HepG2 (cell line): ENCODE measurements around the gene STK17A. TPM values are rescaled to one million over a fixed set of nuclear protein-coding genes. Genes with fewer than 3 reads are reported as not detected.

Experiments used
- polyA plus RNA-seq, 8 experiments: library from polyadenylated mRNA; depleted of rRNA in 3 of 8; stranded (reverse) in 7 of 8; unstranded in 1 of 8; fragments of >200 nt; fragmentation: Illumina TruSeq in 4 of 8; extraction: Trizol in 4 of 8; gene quantifications; 2 replicates each; pipeline versions ENCODE4 v1.2.1 to v1.2.3, GENCODE V29; 2011 to 2016; ENCODE audit warnings: low read depth in 4 of 8, missing spikeins in 1 of 8, mixed read lengths in 1 of 8; ENCODE audit not compliant: insufficient read depth in 1 of 8
- total RNA-seq, 5 experiments: library from RNA; depleted of rRNA; stranded (reverse); fragments of >200 nt; fragmentation: Illumina TruSeq; extraction: Trizol; gene quantifications; 2 replicates each; pipeline ENCODE4 v1.2.3, GENCODE V29; 2016; ENCODE audit warnings: low read depth in 1 of 5
- TF ChIP-seq, protein P1 (sequence below): sonication (generic); formaldehyde crosslinking; IDR thresholded peaks from 2 replicates; pipeline ENCODE4 v1.8.0; 2022; ENCODE audit warnings: low read depth, missing genetic modification reagents
- TF ChIP-seq, protein P2 (sequence below), 2 experiments: sonication (generic) in 1 of 2; formaldehyde crosslinking in 1 of 2; IDR thresholded peaks; 2 replicates each; pipeline versions ENCODE4 v1.4.0 to v1.6.1; 2018 to 2020; ENCODE audit warnings: missing genetic modification reagents in 2 of 2, borderline replicate concordance in 1 of 2, low read depth in 1 of 2, mild to moderate bottlenecking in 1 of 2, missing biosample characterization in 1 of 2
- TF ChIP-seq, protein P3 (sequence below): sonication (generic); formaldehyde crosslinking; IDR thresholded peaks from 2 replicates; pipeline ENCODE4 v1.4.0; 2020; ENCODE audit warnings: missing genetic modification reagents, borderline replicate concordance

Gene STK17A
- total and polyA plus RNA-seq, 2 of the 13 experiments (the other 11 are each of a cell fraction or from before 2014, with no cell fraction given), result 18.6 to 24.3 TPM

DNA sequence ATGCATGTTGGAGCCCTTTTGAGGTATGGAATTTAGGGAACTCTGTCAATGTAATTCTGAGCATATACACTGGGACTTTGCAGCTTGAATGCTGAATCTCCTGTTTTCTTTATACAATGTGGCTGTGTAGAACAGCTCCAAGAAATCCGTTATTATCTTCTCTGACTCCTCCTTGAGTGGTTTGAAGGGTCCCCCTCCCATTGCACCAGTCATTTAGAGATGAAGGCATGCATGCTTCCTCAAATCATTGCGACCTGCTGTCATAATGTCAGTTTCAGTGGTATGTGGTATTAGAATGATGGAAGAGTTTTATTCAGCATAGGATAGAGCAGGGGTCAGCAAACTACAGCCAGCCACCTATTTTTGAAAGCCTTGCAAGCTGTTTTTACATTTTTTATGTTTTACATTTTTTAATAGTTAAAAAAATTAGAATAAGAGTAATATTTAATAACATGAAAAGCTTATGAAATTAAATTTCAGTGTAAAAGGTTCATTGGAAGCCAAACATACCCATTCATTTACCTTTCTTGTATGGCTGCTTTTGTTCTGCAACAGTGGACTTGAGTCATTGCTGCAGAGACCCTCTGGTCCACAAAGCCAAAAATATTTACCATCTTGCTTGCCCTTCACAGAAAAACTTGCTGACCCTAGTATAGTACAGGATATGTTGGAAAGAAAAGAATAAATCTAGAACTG is 8.1 kb downstream of the STK17A start (continued):
- TF ChIP-seq, protein P1, sequence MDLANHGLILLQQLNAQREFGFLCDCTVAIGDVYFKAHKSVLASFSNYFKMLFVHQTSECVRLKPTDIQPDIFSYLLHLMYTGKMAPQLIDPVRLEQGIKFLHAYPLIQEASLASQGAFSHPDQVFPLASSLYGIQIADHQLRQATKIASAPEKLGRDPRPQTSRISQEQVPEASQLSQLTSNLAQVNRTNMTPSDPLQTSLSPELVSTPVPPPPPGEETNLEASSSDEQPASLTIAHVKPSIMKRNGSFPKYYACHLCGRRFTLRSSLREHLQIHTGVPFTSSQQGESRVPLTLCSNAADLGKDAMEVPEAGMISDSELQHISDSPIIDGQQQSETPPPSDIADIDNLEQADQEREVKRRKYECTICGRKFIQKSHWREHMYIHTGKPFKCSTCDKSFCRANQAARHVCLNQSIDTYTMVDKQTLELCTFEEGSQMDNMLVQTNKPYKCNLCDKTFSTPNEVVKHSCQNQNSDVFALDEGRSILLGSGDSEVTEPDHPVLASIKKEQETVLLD (CRISPR knock-in tag), result no peak
- TF ChIP-seq, protein P2, sequence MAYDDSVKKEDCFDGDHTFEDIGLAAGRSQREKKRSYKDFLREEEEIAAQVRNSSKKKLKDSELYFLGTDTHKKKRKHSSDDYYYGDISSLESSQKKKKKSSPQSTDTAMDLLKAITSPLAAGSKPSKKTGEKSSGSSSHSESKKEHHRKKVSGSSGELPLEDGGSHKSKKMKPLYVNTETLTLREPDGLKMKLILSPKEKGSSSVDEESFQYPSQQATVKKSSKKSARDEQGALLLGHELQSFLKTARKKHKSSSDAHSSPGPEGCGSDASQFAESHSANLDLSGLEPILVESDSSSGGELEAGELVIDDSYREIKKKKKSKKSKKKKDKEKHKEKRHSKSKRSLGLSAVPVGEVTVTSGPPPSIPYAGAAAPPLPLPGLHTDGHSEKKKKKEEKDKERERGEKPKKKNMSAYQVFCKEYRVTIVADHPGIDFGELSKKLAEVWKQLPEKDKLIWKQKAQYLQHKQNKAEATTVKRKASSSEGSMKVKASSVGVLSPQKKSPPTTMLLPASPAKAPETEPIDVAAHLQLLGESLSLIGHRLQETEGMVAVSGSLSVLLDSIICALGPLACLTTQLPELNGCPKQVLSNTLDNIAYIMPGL (CRISPR knock-in tag; IDR thresholded peaks at IDR 0.05; ENCODE audit: borderline replicate concordance in 1 of 2, low read depth in 1 of 2), result no peak
- TF ChIP-seq, protein P3, sequence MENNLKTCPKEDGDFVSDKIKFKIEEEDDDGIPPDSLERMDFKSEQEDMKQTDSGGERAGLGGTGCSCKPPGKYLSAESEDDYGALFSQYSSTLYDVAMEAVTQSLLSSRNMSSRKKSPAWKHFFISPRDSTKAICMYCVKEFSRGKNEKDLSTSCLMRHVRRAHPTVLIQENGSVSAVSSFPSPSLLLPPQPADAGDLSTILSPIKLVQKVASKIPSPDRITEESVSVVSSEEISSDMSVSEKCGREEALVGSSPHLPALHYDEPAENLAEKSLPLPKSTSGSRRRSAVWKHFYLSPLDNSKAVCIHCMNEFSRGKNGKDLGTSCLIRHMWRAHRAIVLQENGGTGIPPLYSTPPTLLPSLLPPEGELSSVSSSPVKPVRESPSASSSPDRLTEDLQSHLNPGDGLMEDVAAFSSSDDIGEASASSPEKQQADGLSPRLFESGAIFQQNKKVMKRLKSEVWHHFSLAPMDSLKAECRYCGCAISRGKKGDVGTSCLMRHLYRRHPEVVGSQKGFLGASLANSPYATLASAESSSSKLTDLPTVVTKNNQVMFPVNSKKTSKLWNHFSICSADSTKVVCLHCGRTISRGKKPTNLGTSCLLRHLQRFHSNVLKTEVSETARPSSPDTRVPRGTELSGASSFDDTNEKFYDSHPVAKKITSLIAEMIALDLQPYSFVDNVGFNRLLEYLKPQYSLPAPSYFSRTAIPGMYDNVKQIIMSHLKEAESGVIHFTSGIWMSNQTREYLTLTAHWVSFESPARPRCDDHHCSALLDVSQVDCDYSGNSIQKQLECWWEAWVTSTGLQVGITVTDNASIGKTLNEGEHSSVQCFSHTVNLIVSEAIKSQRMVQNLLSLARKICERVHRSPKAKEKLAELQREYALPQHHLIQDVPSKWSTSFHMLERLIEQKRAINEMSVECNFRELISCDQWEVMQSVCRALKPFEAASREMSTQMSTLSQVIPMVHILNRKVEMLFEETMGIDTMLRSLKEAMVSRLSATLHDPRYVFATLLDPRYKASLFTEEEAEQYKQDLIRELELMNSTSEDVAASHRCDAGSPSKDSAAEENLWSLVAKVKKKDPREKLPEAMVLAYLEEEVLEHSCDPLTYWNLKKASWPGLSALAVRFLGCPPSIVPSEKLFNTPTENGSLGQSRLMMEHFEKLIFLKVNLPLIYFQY (CRISPR knock-in tag), result no peak
